VCaP (cell line): ENCODE measurements around the gene OR4P4.

Source experiments
- H3K27ac ChIP-seq: fragments of 450-650 bp; 2 replicates; pipeline ENCODE4 v1.5.1; 2017
- TF ChIP-seq, protein P1 (sequence below): fragments of 450-650 bp; conservative IDR thresholded peaks from 2 replicates; pipeline ENCODE4 v1.5.1; 2017; ENCODE audit warnings: mild to moderate bottlenecking, moderate library complexity

Gene OR4P4

GRCh38 chr11:55634813-55635212 lies at the start of gene OR4P4:
Gene OR4P4 (plus strand): TSS chr11:55635113.
- no peak within 1 kb of the TSS for H3K27ac ChIP-seq
- TF ChIP-seq, protein P1, sequence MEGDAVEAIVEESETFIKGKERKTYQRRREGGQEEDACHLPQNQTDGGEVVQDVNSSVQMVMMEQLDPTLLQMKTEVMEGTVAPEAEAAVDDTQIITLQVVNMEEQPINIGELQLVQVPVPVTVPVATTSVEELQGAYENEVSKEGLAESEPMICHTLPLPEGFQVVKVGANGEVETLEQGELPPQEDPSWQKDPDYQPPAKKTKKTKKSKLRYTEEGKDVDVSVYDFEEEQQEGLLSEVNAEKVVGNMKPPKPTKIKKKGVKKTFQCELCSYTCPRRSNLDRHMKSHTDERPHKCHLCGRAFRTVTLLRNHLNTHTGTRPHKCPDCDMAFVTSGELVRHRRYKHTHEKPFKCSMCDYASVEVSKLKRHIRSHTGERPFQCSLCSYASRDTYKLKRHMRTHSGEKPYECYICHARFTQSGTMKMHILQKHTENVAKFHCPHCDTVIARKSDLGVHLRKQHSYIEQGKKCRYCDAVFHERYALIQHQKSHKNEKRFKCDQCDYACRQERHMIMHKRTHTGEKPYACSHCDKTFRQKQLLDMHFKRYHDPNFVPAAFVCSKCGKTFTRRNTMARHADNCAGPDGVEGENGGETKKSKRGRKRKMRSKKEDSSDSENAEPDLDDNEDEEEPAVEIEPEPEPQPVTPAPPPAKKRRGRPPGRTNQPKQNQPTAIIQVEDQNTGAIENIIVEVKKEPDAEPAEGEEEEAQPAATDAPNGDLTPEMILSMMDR: no peak

DNA sequence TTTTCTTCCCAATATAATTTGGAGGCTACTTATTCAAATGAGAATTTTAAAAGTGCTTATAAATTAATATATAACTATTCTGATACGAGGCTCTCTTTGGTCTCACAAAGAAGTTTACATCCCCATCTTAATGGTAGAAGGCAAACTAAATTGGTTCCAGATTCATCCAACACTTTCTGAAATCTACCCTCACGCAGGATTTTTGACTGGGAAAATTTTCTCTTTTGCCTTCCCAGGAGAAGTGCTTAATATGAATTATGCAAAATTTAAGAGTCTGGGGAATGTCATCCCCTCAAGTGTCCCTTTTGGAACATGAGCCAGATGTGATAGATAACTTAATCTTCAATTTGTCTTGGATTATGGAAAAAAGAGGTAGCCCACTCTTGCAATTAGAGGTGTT lies 27.4 kb upstream of the OR4P4 start, which contains the start of gene OR4C11:
OR4C11 (minus strand) TSS at position 101 of the 400 bp plus-strand sequence. CDS start 3,272 bp downstream, outside the sequence.
- TF ChIP-seq, protein P1: no peak
- H3K27ac ChIP-seq: no peak within 1 kb of the TSS

- TF ChIP-seq, protein P1: no peak
- no peak overlapping the region for H3K27ac ChIP-seq
Observed at GRCh38 chr11:55624531-55624930, 10.4 kb upstream of the OR4P4 start.

GRCh38 chr11:55648027-55648426 lies 13.1 kb downstream of the OR4P4 start, which contains the start of gene OR4S2:
Gene OR4S2 (plus strand): TSS chr11:55648327. CDS start chr11:55650904, 2,577 bp downstream.
- TF ChIP-seq, protein P1: no peak
- H3K27ac ChIP-seq: no peak within 1 kb of the TSS

GRCh38 chr11:55652560-55652959 lies 17.6 kb downstream of the OR4P4 start:
- no peak overlapping the region for H3K27ac ChIP-seq
- TF ChIP-seq, protein P1: no peak

- TF ChIP-seq, protein P1: no peak
- H3K27ac ChIP-seq: no peak overlapping the region
Observed at GRCh38 chr11:55655096-55655495, 20.2 kb downstream of the OR4P4 start.

- TF ChIP-seq, protein P1: no peak
- H3K27ac ChIP-seq: no peak overlapping the region
Observed at GRCh38 chr11:55658031-55658573, 23.2 kb downstream of the OR4P4 start.
